Osteocyte (in vitro differentiated cells): ENCODE data around the gene ABHD17C. TPM values are rescaled to one million over a fixed set of nuclear protein-coding genes. Genes with fewer than 3 reads are reported as not detected.

ENCODE experiments used
- DNase-seq: peaks from one replicate; pipeline ENCODE4 v3.0.0; 2021; ENCODE audit warnings: mixed read lengths; ENCODE audit not compliant: unreplicated experiment; ENCODE audit errors: extremely low spot score
- H3K27ac Mint-ChIP-seq: one replicate; pipeline ENCODE4 v1.8.0; 2021; ENCODE audit warnings: mild to moderate bottlenecking, mixed read lengths; ENCODE audit not compliant: unreplicated experiment
- H3K27me3 Mint-ChIP-seq: one replicate; pipeline ENCODE4 v1.8.0; 2021; ENCODE audit warnings: mixed read lengths; ENCODE audit not compliant: unreplicated experiment
- H3K36me3 Mint-ChIP-seq: one replicate; pipeline ENCODE4 v1.8.0; 2021; ENCODE audit warnings: mixed read lengths; ENCODE audit not compliant: unreplicated experiment
- H3K4me1 Mint-ChIP-seq: one replicate; pipeline ENCODE4 v1.8.0; 2021; ENCODE audit warnings: mixed read lengths; ENCODE audit not compliant: unreplicated experiment
- H3K4me3 Mint-ChIP-seq: one replicate; pipeline ENCODE4 v1.8.0; 2021; ENCODE audit warnings: mild to moderate bottlenecking, moderate library complexity, mixed read lengths; ENCODE audit not compliant: unreplicated experiment
- H3K9me3 Mint-ChIP-seq: one replicate; pipeline ENCODE4 v1.8.0; 2021; ENCODE audit warnings: mixed read lengths; ENCODE audit not compliant: unreplicated experiment
- total RNA-seq: library from RNA; stranded (reverse); gene quantifications from 2 replicates; pipeline ENCODE4 v1.2.1, GENCODE V29; 2021
- TF ChIP-seq, protein P1 (sequence below): fragments of 200-600 bp; sonication (generic); IDR thresholded peaks from 2 replicates; pipeline ENCODE4 v1.5.0; 2021; ENCODE audit warnings: antibody characterized with exemption, mild to moderate bottlenecking, moderate library complexity

The ABHD17C gene
- total RNA-seq, 1 donor from 2014 or later: 14.4 TPM

DNA sequence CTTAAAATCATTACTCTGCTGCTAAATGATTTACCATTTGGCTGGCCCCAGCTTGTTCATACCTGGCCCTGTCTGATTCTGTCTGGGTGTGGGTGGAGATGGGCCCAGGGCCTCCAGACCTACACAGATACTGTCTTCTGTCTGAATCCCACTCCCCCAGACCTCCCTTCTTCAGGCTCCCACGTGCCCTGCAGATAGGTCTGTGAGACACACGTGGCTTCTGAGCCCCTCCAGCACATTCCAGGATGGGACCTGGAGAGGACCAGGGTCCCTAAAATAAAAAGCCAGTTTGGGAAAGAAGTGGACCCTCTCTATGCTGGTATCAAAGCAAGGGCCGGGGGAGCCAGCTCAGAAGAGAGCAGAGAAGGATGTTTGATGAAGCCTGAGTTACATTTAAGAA, 69.4 kb downstream of the ABHD17C start:
- no peak overlapping the region for H3K27ac Mint-ChIP-seq
- H3K4me1 Mint-ChIP-seq: no peaks in the 10 kb centered on the region
- H3K36me3 Mint-ChIP-seq: no peaks in the 10 kb centered on the region
- no peak for DNase-seq
- peaks cover 5% of the 10 kb centered on the region for H3K9me3 Mint-ChIP-seq
- H3K4me3 Mint-ChIP-seq: no peak overlapping the region
- TF ChIP-seq, protein P1, sequence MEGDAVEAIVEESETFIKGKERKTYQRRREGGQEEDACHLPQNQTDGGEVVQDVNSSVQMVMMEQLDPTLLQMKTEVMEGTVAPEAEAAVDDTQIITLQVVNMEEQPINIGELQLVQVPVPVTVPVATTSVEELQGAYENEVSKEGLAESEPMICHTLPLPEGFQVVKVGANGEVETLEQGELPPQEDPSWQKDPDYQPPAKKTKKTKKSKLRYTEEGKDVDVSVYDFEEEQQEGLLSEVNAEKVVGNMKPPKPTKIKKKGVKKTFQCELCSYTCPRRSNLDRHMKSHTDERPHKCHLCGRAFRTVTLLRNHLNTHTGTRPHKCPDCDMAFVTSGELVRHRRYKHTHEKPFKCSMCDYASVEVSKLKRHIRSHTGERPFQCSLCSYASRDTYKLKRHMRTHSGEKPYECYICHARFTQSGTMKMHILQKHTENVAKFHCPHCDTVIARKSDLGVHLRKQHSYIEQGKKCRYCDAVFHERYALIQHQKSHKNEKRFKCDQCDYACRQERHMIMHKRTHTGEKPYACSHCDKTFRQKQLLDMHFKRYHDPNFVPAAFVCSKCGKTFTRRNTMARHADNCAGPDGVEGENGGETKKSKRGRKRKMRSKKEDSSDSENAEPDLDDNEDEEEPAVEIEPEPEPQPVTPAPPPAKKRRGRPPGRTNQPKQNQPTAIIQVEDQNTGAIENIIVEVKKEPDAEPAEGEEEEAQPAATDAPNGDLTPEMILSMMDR: no peak
- no peaks in the 10 kb centered on the region for H3K27me3 Mint-ChIP-seq

DNA sequence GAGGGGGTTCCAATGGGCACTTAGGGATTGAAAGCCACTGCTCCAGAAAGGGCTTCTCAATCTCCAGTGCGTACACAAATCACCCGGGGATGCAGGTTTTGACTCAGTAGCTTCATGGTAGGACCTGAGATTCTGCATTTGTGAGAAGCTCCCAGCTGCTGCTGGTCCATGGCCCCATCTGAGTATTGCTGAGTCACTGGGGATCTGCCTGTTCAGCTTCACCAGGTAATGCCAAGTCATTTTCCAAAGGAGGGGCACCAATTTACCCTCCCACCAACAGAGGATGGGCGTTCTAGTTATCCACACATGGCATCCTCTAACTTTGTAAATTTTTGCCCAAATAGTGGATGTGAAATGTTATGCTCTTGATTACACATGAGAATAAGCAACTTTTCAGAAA, 71.2 kb downstream of the ABHD17C start:
- H3K4me1 Mint-ChIP-seq: no peaks in the 10 kb centered on the region
- TF ChIP-seq, protein P1: no peak
- peaks cover 5% of the 10 kb centered on the region for H3K9me3 Mint-ChIP-seq
- H3K27me3 Mint-ChIP-seq: no peaks in the 10 kb centered on the region
- H3K27ac Mint-ChIP-seq: no peak overlapping the region
- no peak for DNase-seq
- H3K4me3 Mint-ChIP-seq: no peak overlapping the region
- H3K36me3 Mint-ChIP-seq: no peaks in the 10 kb centered on the region

DNA sequence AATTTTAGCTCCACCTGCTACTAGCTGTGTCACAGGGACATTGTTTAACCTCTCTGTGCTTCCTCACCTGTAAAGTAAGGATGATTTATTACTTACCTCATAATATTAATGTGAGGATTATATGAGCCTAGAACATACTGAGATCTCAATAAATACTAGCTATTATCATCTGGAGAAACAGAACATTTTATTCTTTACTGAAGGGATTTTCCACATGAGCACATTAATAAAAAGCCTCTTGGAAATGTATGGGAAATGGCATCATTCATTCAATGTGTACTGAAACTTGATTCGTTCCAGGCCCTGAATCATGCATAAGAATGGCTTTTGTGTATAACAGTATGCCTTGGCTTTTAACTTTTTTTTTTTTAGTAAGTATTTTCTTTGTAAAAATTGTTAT, 73.0 kb downstream of the ABHD17C start:
- Mint-ChIP-seq H3K27me3 (no peaks in the 10 kb centered on the region), H3K4me1 (peaks cover 2% of the 10 kb centered on the region), H3K27ac (no peak overlapping the region), H3K4me3 (no peak overlapping the region), H3K36me3 (no peaks in the 10 kb centered on the region), H3K9me3 (peaks cover 5% of the 10 kb centered on the region)
- no peak for DNase-seq
- TF ChIP-seq, protein P1: no peak

DNA sequence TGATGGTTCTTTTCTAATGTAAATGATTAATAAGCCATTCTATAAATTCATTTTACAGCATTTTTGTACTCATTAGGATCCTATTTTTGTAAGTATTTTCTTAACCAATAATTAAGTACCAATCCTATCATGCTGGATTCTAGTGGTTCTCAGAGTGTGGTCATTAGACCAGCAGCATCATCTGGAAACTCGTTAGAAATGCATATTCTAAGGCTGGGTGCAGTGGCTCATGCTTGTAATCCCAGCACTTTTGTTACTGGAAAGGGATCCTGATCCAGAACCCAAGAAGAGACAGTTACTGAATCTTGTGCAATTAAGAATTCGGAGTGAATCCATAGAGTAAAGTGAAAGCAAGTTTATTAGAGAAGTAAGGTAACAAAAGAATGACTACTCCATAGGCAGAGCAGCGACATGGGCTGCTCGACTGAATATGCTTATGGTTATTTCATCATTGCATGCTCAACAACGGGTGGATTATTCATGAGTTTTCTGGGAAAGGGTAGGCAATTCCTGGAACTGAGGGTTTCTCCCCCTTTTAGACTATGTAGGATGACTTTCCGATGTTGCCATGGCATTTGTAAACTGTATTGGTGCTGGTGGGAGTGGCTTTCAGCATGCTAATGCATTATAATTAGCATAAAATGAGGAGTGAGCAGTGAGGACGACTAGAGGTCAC, 74.2 kb downstream of the ABHD17C start:
- no peak overlapping the region for H3K27ac Mint-ChIP-seq
- DNase-seq: no peak
- H3K27me3 Mint-ChIP-seq: no peaks in the 10 kb centered on the region
- TF ChIP-seq, protein P1: no peak
- peaks cover 5% of the 10 kb centered on the region for H3K9me3 Mint-ChIP-seq
- peaks cover 10% of the 10 kb centered on the region for H3K4me1 Mint-ChIP-seq
- no peaks in the 10 kb centered on the region for H3K36me3 Mint-ChIP-seq
- no peak overlapping the region for H3K4me3 Mint-ChIP-seq

DNA sequence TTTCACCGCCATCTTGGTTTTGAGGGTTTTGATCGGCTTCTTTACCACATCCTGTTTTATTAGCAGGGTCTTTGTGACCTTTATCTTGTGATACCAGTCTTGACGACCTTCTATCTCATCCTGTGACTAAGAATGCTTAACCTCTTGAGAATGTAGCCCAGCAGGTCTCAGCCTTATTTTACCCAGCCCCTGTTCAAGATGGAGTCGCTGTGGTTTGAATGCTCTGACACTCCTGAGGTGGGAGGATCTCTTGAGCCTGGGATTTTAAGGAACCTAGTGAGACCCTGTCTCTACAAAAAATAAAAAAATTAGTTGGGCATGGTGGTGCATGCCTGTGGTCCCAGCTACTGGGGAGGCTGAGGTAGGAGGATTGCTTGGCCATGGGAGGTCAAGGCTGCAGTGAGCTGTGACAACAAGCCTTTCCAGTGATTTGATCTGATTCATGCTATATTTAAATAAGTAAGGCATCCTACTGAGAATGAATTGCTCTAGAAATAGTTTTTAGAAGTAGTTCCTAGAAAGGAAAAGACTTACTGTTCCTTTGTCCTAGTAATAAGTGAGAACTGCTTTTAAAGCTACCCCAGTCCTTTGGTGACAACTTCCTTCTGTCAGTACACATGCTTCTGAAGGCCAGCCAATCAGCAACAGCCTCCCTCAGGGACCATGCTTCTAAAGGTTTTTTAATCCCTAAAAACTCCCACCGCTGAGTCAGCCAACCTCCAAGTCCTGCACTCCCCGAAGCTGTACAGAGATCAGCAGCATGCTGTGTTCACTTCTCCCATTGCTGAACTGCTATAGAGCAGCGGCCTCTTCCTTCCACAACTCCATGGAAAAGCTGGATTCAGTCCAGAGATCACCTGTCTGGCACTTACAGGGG, 75.0 kb downstream of the ABHD17C start:
- no peak overlapping the region for H3K27ac Mint-ChIP-seq

More for the DNA sequence above, 75.0 kb downstream of the ABHD17C start:
- Mint-ChIP-seq H3K4me3 (no peak overlapping the region), H3K36me3 (no peaks in the 10 kb centered on the region), H3K27me3 (no peaks in the 10 kb centered on the region), H3K4me1 (peaks cover 13% of the 10 kb centered on the region), H3K9me3 (peaks cover 5% of the 10 kb centered on the region)
- no peak for DNase-seq
- TF ChIP-seq, protein P1: no peak
